Measurements from ENCODE around the gene ANO4.

- TF ChIP-seq CTCF (IDR thresholded peaks at IDR 0.05) (no peak), POLR2A (IDR thresholded peaks at IDR 0.05) (no peak)
These were observed 138.0 kb downstream of the ANO4 start for GRCh38 chr12:100932571-100932970.

All from lower leg skin (tissue), 3 donors.